ENCODE measurements around the gene TNC. TPM values are rescaled to one million over a fixed set of nuclear protein-coding genes. Genes with fewer than 3 reads are reported as not detected.

TNC gene
- total and polyA plus RNA-seq, 3 donors from 2014 or later: 3.3 to 44.0 (median 3.5) TPM

DNA sequence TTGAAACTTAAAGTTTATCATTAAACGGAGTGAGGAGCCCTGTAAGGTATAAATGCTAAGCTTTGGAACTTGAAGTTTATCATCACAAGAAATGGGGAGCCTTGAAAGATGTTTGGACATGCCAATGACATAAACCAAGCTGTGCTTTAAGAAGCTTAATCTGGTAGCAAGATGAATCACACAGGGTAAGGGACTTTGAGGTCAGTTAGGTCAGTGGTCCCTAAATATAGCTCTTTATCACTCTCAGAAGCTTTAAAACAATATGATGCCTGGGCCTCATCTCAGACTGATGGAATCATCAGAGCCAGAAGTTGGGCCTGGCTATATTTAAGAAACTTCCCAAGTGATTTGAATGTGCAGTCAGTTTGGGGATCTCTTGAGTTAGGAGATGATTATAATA lies 85.7 kb downstream of the TNC start:
- Histone ChIP-seq H3K9me3 (no peaks in the 10 kb centered on the region), H3K36me3 (ENCODE audit: low read depth, missing control alignments) (no peaks in the 10 kb centered on the region), H3K4me1 (no peaks in the 10 kb centered on the region), H3K27me3 (no peaks in the 10 kb centered on the region), H3K27ac (no peak overlapping the region), H3K4me3 (no peak overlapping the region)
- DNase-seq: no peak
- WGBS, 2 donors: 80 to 86% methylated on average over 1 of the region's 1 CpG
- TF ChIP-seq POLR2A (IDR thresholded peaks at IDR 0.05) (no peak), CTCF (IDR thresholded peaks at IDR 0.05) (no peak)
- intact Hi-C loops (cut with DNase I; ENCODE audit: low total_unique reads): no loop called here

- 51 to 53% methylated on average over 4 of the region's 4 CpGs for WGBS, 2 donors
- Histone ChIP-seq H3K4me3 (no peak overlapping the region), H3K27ac (no peak overlapping the region), H3K4me1 (no peaks in the 10 kb centered on the region), H3K36me3 (ENCODE audit: low read depth, missing control alignments) (no peaks in the 10 kb centered on the region), H3K27me3 (no peaks in the 10 kb centered on the region), H3K9me3 (no peaks in the 10 kb centered on the region)
- intact Hi-C loops (cut with DNase I; ENCODE audit: low total_unique reads): no loop called here
- TF ChIP-seq CTCF (IDR thresholded peaks at IDR 0.05): no peak
- TF ChIP-seq POLR2A (IDR thresholded peaks at IDR 0.05): no peak
- no peak for DNase-seq
These were observed 88.0 kb downstream of the TNC start for GRCh38 chr9:115030006-115030405.

DNA sequence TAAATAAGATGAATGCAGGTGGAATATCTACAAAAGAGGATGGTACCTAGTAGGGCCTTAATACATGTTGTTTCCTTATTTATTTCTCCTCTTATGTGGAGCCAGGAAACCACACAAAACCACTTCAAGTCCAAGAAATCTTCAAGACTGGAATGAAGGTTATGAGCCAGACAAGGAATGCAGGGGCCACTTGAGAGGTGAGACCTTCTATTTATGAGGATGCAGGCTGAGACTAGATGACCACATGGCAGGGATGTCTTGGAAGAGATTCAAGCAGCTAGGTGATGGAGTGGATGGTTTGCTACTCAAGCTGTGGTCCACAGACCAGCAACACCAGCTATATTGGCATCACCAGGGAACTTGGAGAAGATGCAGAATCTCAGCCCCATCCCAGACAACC lies 92.2 kb downstream of the TNC start:
- Histone ChIP-seq H3K36me3 (ENCODE audit: low read depth, missing control alignments) (no peaks in the 10 kb centered on the region), H3K9me3 (no peaks in the 10 kb centered on the region), H3K4me1 (no peaks in the 10 kb centered on the region), H3K27ac (no peak overlapping the region), H3K27me3 (no peaks in the 10 kb centered on the region), H3K4me3 (no peak overlapping the region)
- TF ChIP-seq CTCF (IDR thresholded peaks at IDR 0.05): no peak
- TF ChIP-seq POLR2A (IDR thresholded peaks at IDR 0.05): no peak
- intact Hi-C loops (cut with DNase I; ENCODE audit: low total_unique reads): no loop called here
- no peak for DNase-seq

DNA sequence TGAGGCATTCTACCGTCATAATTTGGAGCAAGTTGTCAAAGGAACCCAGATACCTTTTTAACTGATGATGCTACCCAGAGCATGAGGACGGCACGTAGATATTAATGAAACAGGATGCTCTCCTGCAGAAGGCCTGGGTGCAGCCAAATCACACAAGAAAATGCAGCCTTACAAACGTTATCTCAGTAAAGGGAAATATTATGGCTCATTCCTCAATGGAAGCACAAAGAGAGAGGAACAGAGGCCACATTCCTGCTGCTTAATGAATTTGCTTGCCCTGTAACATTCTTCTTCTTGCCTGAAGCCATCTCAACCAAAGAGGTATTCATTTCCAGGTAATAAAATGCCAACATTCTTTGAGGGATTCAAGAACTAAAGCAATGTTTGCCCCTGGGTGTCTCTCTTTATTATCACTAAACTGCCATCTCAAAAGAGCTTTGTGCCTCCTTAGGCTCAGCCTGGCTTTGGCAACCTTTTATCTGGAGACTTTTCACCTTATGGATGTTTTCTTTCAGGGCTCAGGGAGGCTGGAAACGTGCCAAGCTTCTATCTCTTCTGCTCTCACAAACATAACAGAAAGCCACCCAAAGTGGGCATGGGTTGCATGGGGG lies 92.9 kb downstream of the TNC start:
- Histone ChIP-seq H3K4me3 (no peak overlapping the region), H3K27me3 (no peaks in the 10 kb centered on the region), H3K36me3 (ENCODE audit: low read depth, missing control alignments) (no peaks in the 10 kb centered on the region), H3K27ac (no peak overlapping the region), H3K9me3 (no peaks in the 10 kb centered on the region), H3K4me1 (no peaks in the 10 kb centered on the region)
- TF ChIP-seq CTCF (IDR thresholded peaks at IDR 0.05): no peak
- no peak for TF ChIP-seq POLR2A (IDR thresholded peaks at IDR 0.05)
- DNase-seq: no peak
- intact Hi-C loops (cut with DNase I; ENCODE audit: low total_unique reads): no loop called here
- WGBS, 2 donors: 55 to 58% methylated on average over 5 of the region's 5 CpGs

DNA sequence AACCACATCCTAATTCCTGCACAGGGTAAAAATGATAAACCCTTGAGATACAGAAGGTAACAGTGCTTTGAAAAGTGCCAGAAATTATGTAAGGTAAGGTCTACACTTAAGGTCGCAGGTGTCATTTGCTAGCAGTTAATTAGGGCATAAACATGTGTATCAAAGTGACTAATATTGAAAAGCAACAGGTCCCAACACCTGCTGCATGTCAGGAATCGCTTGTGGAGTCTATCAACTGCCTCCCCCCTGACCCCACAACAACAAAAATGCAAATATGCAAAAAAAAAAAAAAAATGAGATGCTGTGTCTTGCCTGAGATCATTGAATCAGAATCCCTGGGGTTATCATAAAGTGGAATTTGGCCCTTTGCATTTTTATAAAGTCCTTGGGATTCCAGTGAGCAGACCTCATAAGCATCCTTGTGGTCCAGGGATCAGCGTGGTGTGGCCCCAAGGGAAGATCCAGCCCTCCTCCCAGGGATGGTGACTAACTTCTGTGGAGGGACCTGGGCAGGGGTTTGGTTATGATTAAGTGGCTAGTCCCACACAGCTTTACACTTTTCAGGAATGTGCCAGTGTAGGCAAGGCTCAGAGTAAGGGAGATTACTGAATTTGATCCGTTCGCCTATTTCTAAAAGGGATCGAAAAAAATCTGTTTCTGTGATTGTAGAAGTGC lies 95.1 kb downstream of the TNC start:
- Histone ChIP-seq H3K27me3 (no peaks in the 10 kb centered on the region), H3K9me3 (no peaks in the 10 kb centered on the region), H3K4me3 (no peak overlapping the region), H3K27ac (no peak overlapping the region), H3K36me3 (ENCODE audit: low read depth, missing control alignments) (no peaks in the 10 kb centered on the region), H3K4me1 (no peaks in the 10 kb centered on the region)
- no peak for TF ChIP-seq CTCF (IDR thresholded peaks at IDR 0.05)
- TF ChIP-seq POLR2A (IDR thresholded peaks at IDR 0.05): no peak
- DNase-seq: no peak
- intact Hi-C loops (cut with DNase I; ENCODE audit: low total_unique reads): no loop called here
- 86 to 87% methylated on average over 6 of the region's 6 CpGs for WGBS, 2 donors
